ENCODE measurements around the gene CREBBP.
A peak's percentile ranks its signal among the peaks of the same experiment; 100 is the strongest.

CREBBP gene

DNA sequence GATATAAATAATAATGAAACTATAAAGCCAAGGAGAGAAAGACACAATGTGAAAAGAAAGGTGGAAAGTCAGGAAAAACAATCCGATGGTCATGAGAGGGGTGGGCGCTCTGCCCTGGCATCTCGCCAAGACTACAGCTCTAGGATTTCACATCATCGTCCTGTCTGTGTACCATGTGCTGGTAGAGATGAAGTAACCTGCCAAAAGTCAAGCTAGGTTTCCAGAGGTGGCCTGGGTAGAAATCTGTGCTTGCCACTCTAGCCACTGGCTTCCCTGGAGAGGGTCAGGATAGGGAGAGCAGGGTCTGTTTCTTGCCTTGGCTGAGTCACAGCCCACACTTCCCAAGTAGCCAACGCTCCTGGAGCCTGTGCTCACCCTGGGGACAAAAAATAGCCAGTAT, 132.2 kb downstream of the CREBBP start:
- no peak overlapping the region for H3K9ac ChIP-seq (ENCODE audit: low read depth, low read length, poor library complexity)
- peaks cover 5 to 8% of the 10 kb centered on the region in 2 donors for H3K4me1 ChIP-seq (ENCODE audit: control insufficient read depth in 2 of 2, insufficient read depth in 1 of 2, low read depth in 1 of 2, low read length in 2 of 2)
- H2AFZ ChIP-seq (ENCODE audit: low read length), result no peak overlapping the region
- H4K91ac ChIP-seq (ENCODE audit: low read depth, low read length, poor library complexity), result no peak overlapping the region
- H2BK15ac ChIP-seq (ENCODE audit: low read length), result no peak overlapping the region
- no peak overlapping the region for H2AK5ac ChIP-seq (ENCODE audit: low read depth, low read length)
- no peak overlapping the region for H3K14ac ChIP-seq (ENCODE audit: low read length)
- H2BK5ac ChIP-seq (ENCODE audit: low read length), result no peak overlapping the region
- peaks cover 0 to 3% of the 10 kb centered on the region in 2 donors for H3K9me3 ChIP-seq (replicated peaks in 1 of 2; ENCODE audit: control insufficient read depth in 2 of 2, insufficient read depth in 1 of 2, low read depth in 1 of 2, low read length in 2 of 2)
- no peak overlapping the region for H3K18ac ChIP-seq (ENCODE audit: low read length)
- no peak overlapping the region for H3K4me3 ChIP-seq (ENCODE audit: low read length in 2 of 2)
- H3K79me1 ChIP-seq (ENCODE audit: low read depth, low read length), result peaks cover 3% of the 10 kb centered on the region
- no peak overlapping the region for H3K27ac ChIP-seq (replicated peaks; ENCODE audit: low read length)
- H2BK12ac ChIP-seq (ENCODE audit: low read length), result no peak overlapping the region
- H4K8ac ChIP-seq (ENCODE audit: low read depth, low read length), result no peak overlapping the region
- DNase-seq (ENCODE audit: low spot score), result no peak
- no CpG with 5 or more reads among the region's 5 CpGs for WGBS, 2 donors (ENCODE audit: extremely low coverage in 2 of 2, insufficient read length in 2 of 2, insufficient replicate concordance in 1 of 2)
- H3K4ac ChIP-seq (ENCODE audit: low read length), result no peak overlapping the region
- peaks cover 41 to 92% of the 10 kb centered on the region in 2 donors for H3K36me3 ChIP-seq (replicated peaks in 1 of 2; ENCODE audit: control insufficient read depth in 2 of 2, insufficient read depth in 2 of 2, low read length in 2 of 2)
- H3K27me3 ChIP-seq (ENCODE audit: control insufficient read depth in 3 of 3, insufficient read depth in 3 of 3, low read depth in 1 of 3, low read length in 3 of 3), result no peaks in the 10 kb centered on the region
- no peak overlapping the region for H3K23ac ChIP-seq (ENCODE audit: low read depth, low read length, poor library complexity)
- no peak overlapping the region for H2BK120ac ChIP-seq (ENCODE audit: low read depth, low read length)
- H3K4me2 ChIP-seq (ENCODE audit: insufficient read depth, low read length, poor library complexity, severe bottlenecking), result no peak overlapping the region

DNA sequence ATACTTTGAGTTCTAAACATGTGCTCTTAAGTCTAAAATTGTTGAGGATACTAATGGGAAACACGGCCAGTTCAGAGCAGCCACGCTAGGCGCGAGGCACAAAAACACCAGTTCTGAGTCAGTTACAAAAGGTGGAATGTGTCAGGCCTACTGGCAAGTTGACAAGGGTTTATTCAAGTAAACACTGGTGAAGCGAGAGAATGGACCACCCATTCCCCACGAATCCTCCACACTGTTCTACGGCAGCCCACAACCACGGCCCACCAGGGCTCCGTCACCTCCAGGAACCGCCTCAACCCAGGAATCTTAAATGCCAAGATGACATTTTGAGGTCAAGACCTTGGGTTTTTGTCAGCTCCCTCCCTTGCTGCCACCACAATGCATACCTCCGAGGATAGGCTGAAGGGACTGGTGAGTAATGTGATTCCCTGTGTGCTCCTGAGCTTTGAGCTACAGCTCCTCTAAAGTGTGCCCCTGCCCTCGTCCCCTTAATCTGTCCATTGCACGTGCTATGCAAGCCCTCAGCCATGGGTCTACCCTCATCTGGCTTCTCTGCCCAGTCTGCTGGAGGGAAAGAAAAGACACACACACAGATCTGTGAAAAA, 134.7 kb downstream of the CREBBP start:
- H2AFZ ChIP-seq (ENCODE audit: low read length), result no peak overlapping the region
- H2AK5ac ChIP-seq (ENCODE audit: low read depth, low read length), result no peak overlapping the region
- no peak overlapping the region for H3K23ac ChIP-seq (ENCODE audit: low read depth, low read length, poor library complexity)
- H3K27ac ChIP-seq (replicated peaks; ENCODE audit: low read length), result peak overlapping the region; percentile 17
- peaks cover 0 to 3% of the 10 kb centered on the region in 2 donors for H3K9me3 ChIP-seq (replicated peaks in 1 of 2; ENCODE audit: control insufficient read depth in 2 of 2, insufficient read depth in 1 of 2, low read depth in 1 of 2, low read length in 2 of 2)
- no peak overlapping the region for H3K4ac ChIP-seq (ENCODE audit: low read length)
- peaks cover 2% of the 10 kb centered on the region for H3K79me1 ChIP-seq (ENCODE audit: low read depth, low read length)
- no peak overlapping the region for H2BK15ac ChIP-seq (ENCODE audit: low read length)
- no peaks in the 10 kb centered on the region for H3K27me3 ChIP-seq (ENCODE audit: control insufficient read depth in 3 of 3, insufficient read depth in 3 of 3, low read depth in 1 of 3, low read length in 3 of 3)
- no CpG with 5 or more reads among the region's 13 CpGs for WGBS, 2 donors (ENCODE audit: extremely low coverage in 2 of 2, insufficient read length in 2 of 2, insufficient replicate concordance in 1 of 2)
- H3K9ac ChIP-seq (ENCODE audit: low read depth, low read length, poor library complexity), result no peak overlapping the region
- H3K14ac ChIP-seq (ENCODE audit: low read length), result no peak overlapping the region
- H4K8ac ChIP-seq (ENCODE audit: low read depth, low read length), result no peak overlapping the region
- H3K4me1 ChIP-seq (ENCODE audit: control insufficient read depth in 2 of 2, insufficient read depth in 1 of 2, low read depth in 1 of 2, low read length in 2 of 2), result peaks cover 5 to 6% of the 10 kb centered on the region in 2 donors
- no peak overlapping the region for H2BK120ac ChIP-seq (ENCODE audit: low read depth, low read length)
- peak; percentile 26 for DNase-seq (ENCODE audit: low spot score)
- H3K36me3 ChIP-seq (replicated peaks in 1 of 2; ENCODE audit: control insufficient read depth in 2 of 2, insufficient read depth in 2 of 2, low read length in 2 of 2), result peaks cover 45 to 91% of the 10 kb centered on the region in 2 donors
- no peak overlapping the region for H2BK5ac ChIP-seq (ENCODE audit: low read length)
- no peak overlapping the region for H4K91ac ChIP-seq (ENCODE audit: low read depth, low read length, poor library complexity)
- H3K18ac ChIP-seq (ENCODE audit: low read length), result no peak overlapping the region
- H2BK12ac ChIP-seq (ENCODE audit: low read length), result no peak overlapping the region
- no peak overlapping the region for H3K4me2 ChIP-seq (ENCODE audit: insufficient read depth, low read length, poor library complexity, severe bottlenecking)
- no peak overlapping the region for H3K4me3 ChIP-seq (ENCODE audit: low read length in 2 of 2)

DNA sequence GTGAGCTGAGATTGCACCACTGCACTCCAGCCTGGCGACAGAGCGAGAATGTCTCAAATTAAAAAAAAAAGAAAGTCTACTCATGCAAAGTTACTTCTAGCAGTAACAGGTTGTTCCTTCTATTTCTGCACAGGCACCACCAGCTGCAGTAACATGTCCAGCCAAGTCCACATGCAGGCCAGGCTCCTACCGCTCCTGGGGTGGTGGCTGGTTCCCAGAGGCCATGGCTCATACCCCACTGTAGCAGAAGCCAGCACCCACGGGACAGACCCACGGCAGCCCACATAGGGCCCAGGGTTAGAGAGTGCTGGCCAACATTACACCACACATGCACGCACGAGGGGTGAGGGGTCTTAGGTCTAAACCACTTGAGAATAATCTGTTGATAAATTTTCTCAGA, 136.5 kb downstream of the CREBBP start:
- Histone ChIP-seq H4K8ac (ENCODE audit: low read depth, low read length) (no peak overlapping the region), H2AK5ac (ENCODE audit: low read depth, low read length) (no peak overlapping the region), H3K27ac (replicated peaks; ENCODE audit: low read length) (no peak overlapping the region), H2BK120ac (ENCODE audit: low read depth, low read length) (no peak overlapping the region), H3K79me1 (ENCODE audit: low read depth, low read length) (peaks cover 3% of the 10 kb centered on the region), H4K91ac (ENCODE audit: low read depth, low read length, poor library complexity) (no peak overlapping the region), H3K9ac (ENCODE audit: low read depth, low read length, poor library complexity) (no peak overlapping the region), H3K4me3 (ENCODE audit: low read length in 2 of 2) (no peak overlapping the region), H3K4me1 (ENCODE audit: control insufficient read depth in 2 of 2, insufficient read depth in 1 of 2, low read depth in 1 of 2, low read length in 2 of 2) (peaks cover 5 to 6% of the 10 kb centered on the region in 2 donors), H3K9me3 (replicated peaks in 1 of 2; ENCODE audit: control insufficient read depth in 2 of 2, insufficient read depth in 1 of 2, low read depth in 1 of 2, low read length in 2 of 2) (peaks cover 0 to 3% of the 10 kb centered on the region in 2 donors), H3K36me3 (replicated peaks in 1 of 2; ENCODE audit: control insufficient read depth in 2 of 2, insufficient read depth in 2 of 2, low read length in 2 of 2) (peaks cover 53 to 91% of the 10 kb centered on the region in 2 donors), H3K27me3 (ENCODE audit: control insufficient read depth in 3 of 3, insufficient read depth in 3 of 3, low read depth in 1 of 3, low read length in 3 of 3) (no peaks in the 10 kb centered on the region), H3K4me2 (ENCODE audit: insufficient read depth, low read length, poor library complexity, severe bottlenecking) (no peak overlapping the region), H3K4ac (ENCODE audit: low read length) (no peak overlapping the region), H2BK12ac (ENCODE audit: low read length) (no peak overlapping the region), H2BK5ac (ENCODE audit: low read length) (no peak overlapping the region), H3K18ac (ENCODE audit: low read length) (no peak overlapping the region), H2BK15ac (ENCODE audit: low read length) (no peak overlapping the region), H2AFZ (ENCODE audit: low read length) (no peak overlapping the region), H3K23ac (ENCODE audit: low read depth, low read length, poor library complexity) (no peak overlapping the region), H3K14ac (ENCODE audit: low read length) (no peak overlapping the region)
- DNase-seq (ENCODE audit: low spot score), result no peak
- WGBS, 2 donors (ENCODE audit: extremely low coverage in 2 of 2, insufficient read length in 2 of 2, insufficient replicate concordance in 1 of 2), result no CpG with 5 or more reads among the region's 7 CpGs

DNA sequence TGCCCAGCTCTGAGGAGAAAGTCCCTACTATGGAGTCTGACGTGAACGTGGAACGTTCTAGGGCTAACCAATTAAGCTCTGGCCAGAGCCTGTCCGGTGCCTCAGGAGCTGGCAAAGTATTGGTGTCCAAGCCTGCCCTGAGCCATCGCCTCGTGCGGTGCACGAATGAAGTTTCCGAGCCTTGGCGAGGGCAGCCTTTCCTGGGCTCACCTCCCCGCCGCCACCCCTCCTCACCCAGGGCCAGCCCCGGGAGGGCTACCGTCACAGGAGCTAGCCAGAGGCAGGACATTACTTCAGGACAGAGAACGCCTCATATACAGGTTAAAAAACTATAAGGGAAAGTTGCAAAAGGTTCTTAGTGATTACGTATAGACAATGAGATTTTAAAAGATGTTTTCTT, 139.6 kb downstream of the CREBBP start:
- H3K4ac ChIP-seq (ENCODE audit: low read length), result no peak overlapping the region
- H3K4me2 ChIP-seq (ENCODE audit: insufficient read depth, low read length, poor library complexity, severe bottlenecking), result no peak overlapping the region
- no peak overlapping the region for H2BK5ac ChIP-seq (ENCODE audit: low read length)
- H2AFZ ChIP-seq (ENCODE audit: low read length), result no peak overlapping the region
- H3K27ac ChIP-seq (replicated peaks; ENCODE audit: low read length), result no peak overlapping the region
- H2AK5ac ChIP-seq (ENCODE audit: low read depth, low read length), result no peak overlapping the region
- H3K79me1 ChIP-seq (ENCODE audit: low read depth, low read length), result peaks cover 6% of the 10 kb centered on the region
- no peak overlapping the region for H4K91ac ChIP-seq (ENCODE audit: low read depth, low read length, poor library complexity)
- no CpG with 5 or more reads among the region's 16 CpGs for WGBS, 2 donors (ENCODE audit: extremely low coverage in 2 of 2, insufficient read length in 2 of 2, insufficient replicate concordance in 1 of 2)
- no peak overlapping the region for H3K18ac ChIP-seq (ENCODE audit: low read length)
- no peak overlapping the region for H3K14ac ChIP-seq (ENCODE audit: low read length)
- peaks cover 61 to 95% of the 10 kb centered on the region in 2 donors for H3K36me3 ChIP-seq (replicated peaks in 1 of 2; ENCODE audit: control insufficient read depth in 2 of 2, insufficient read depth in 2 of 2, low read length in 2 of 2)
- no peak overlapping the region for H2BK120ac ChIP-seq (ENCODE audit: low read depth, low read length)
- H3K4me3 ChIP-seq (ENCODE audit: low read length in 2 of 2), result no peak overlapping the region
- no peak overlapping the region for H2BK15ac ChIP-seq (ENCODE audit: low read length)
- no peak overlapping the region for H4K8ac ChIP-seq (ENCODE audit: low read depth, low read length)
- no peak for DNase-seq (ENCODE audit: low spot score)
- no peak overlapping the region for H3K23ac ChIP-seq (ENCODE audit: low read depth, low read length, poor library complexity)
- no peak overlapping the region for H2BK12ac ChIP-seq (ENCODE audit: low read length)
- H3K4me1 ChIP-seq (ENCODE audit: control insufficient read depth in 2 of 2, insufficient read depth in 1 of 2, low read depth in 1 of 2, low read length in 2 of 2), result peaks cover 0 to under 1% of the 10 kb centered on the region in 2 donors
- no peak overlapping the region for H3K9ac ChIP-seq (ENCODE audit: low read depth, low read length, poor library complexity)
- no peaks in the 10 kb centered on the region for H3K27me3 ChIP-seq (ENCODE audit: control insufficient read depth in 3 of 3, insufficient read depth in 3 of 3, low read depth in 1 of 3, low read length in 3 of 3)
- H3K9me3 ChIP-seq (replicated peaks in 1 of 2; ENCODE audit: control insufficient read depth in 2 of 2, insufficient read depth in 1 of 2, low read depth in 1 of 2, low read length in 2 of 2), result peaks cover 0 to 3% of the 10 kb centered on the region in 2 donors

All from neuronal stem cell (in vitro differentiated cells).